DND-41 (cell line): ENCODE measurements around the gene MEIS1.

ENCODE experiments used
- ATAC-seq: fragments of 200-7000 bp; cut with Tn5 transposase; 3 replicates; pipeline ENCODE4 v1.9.1; 2021; ENCODE audit warnings: low read depth; ENCODE audit not compliant: insufficient read depth
- DNase-seq: peaks from one replicate; pipeline ENCODE4 v3.0.0-alpha.2; 2020
- H2AFZ ChIP-seq: 2 replicates; pipeline ENCODE4 v1.6.0; 2012; ENCODE audit warnings: low read depth, low read length
- H3K27ac ChIP-seq: 2 replicates; pipeline ENCODE4 v1.5.1; 2012; ENCODE audit warnings: low read length, inconsistent platforms
- H3K27me3 ChIP-seq: fragments of 200-600 bp; sonication (generic); 2 replicates; pipeline ENCODE4 v1.6.0; 2012; ENCODE audit warnings: low read length, mild to moderate bottlenecking, inconsistent platforms; ENCODE audit not compliant: insufficient read depth, poor library complexity
- H3K36me3 ChIP-seq: 2 replicates; pipeline ENCODE4 v1.5.1; 2012; ENCODE audit warnings: low read length, inconsistent platforms; ENCODE audit not compliant: insufficient read depth
- H3K4me1 ChIP-seq: 2 replicates; pipeline ENCODE4 v1.5.1; 2012; ENCODE audit warnings: mild to moderate bottlenecking, low read length; ENCODE audit not compliant: insufficient read depth
- H3K4me2 ChIP-seq: 2 replicates; pipeline ENCODE4 v1.6.0; 2012; ENCODE audit warnings: mild to moderate bottlenecking, moderate library complexity, low read length, inconsistent platforms; ENCODE audit not compliant: insufficient read depth
- H3K4me3 ChIP-seq, 2 experiments: fragments of 200-600 bp in 1 of 2; shearing (Covaris generic) in 1 of 2; 2 replicates each; pipeline ENCODE4 v1.5.1; 2012 to 2016; ENCODE audit warnings: inconsistent platforms in 2 of 2, low read length in 2 of 2, mild to moderate bottlenecking in 2 of 2, low read depth in 1 of 2, moderate library complexity in 1 of 2
- H3K79me2 ChIP-seq: 2 replicates; pipeline ENCODE4 v1.6.0; 2012; ENCODE audit warnings: low read length, inconsistent platforms; ENCODE audit not compliant: insufficient read depth
- H3K9ac ChIP-seq: 2 replicates; pipeline ENCODE4 v1.6.0; 2012; ENCODE audit warnings: low read depth, mild to moderate bottlenecking, inconsistent platforms, low read length, moderate library complexity
- H3K9me3 ChIP-seq: 2 replicates; pipeline ENCODE4 v1.5.1; 2012; ENCODE audit warnings: low read length, moderate library complexity, mild to moderate bottlenecking, inconsistent platforms; ENCODE audit not compliant: insufficient read depth, severe bottlenecking
- H4K20me1 ChIP-seq: 2 replicates; pipeline ENCODE4 v1.6.0; 2012; ENCODE audit warnings: low read length; ENCODE audit not compliant: insufficient read depth
- EZH2 ChIP-seq: IDR thresholded peaks from 3 replicates; pipeline ENCODE4 v1.6.1; 2012; ENCODE audit warnings: borderline replicate concordance, low read depth, mild to moderate bottlenecking, moderate library complexity, low read length, inconsistent platforms; ENCODE audit not compliant: severe bottlenecking
- TF ChIP-seq, protein P1 (sequence below): IDR thresholded peaks from 2 replicates; pipeline ENCODE4 v1.5.1; 2012; ENCODE audit warnings: borderline replicate concordance, low read length, moderate library complexity, mild to moderate bottlenecking; ENCODE audit not compliant: poor library complexity, severe bottlenecking; ENCODE audit errors: extremely low read depth

Gene MEIS1

DNA sequence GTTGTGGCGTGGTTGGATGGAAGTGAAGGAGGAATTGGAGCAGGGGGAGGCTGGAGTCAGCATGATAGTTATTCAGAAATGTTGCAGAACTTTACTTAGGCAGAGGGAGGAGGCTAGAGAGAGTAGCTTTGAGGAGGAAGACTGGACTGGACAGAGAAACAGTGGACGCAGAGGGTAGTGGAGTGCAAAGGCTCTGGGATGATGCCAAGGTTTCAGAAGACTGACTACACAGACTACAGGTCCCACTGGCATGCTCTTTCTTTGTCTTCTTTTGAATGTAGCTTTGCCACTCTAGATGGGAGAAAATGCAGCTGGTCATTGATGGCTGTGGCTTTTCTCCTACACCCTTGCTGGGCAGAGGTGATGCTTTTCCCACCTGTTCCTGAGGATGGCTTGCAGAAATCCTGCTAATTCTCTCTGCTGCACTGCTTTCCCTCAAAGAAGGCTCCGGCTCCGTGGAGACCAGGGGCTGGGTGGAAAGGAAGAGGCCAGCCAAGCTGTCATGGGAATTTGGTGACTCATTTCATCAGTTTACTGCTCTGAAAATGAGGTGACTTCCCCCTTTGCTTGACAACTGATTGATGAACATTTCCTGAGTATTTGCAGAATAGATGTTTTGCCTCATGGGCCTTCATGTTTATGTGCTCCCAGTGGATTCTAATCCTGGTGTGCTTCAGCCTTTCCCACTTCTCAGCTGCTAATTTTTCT lies 42.4 kb downstream of the MEIS1 start:
- no peak for DNase-seq

DNA sequence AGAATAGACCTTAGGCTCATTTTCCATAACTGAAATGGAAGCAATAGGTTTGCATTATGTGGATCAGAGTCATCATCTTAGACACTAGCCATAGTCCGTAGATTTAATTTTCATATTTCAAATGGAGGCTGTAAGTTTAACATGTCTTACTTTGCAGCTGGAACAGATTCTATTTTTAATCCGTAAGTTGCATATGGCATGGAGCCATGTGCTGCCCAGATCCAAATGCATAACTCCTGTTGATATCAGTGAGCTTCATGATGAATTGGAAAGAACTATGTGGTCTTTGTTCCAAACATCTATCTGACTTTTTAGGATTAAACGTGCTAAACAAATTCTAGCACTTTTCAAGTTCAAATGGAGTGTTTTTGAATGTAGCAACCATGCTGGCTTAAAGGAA lies 43.4 kb downstream of the MEIS1 start:
- Histone ChIP-seq H2AFZ (no peak overlapping the region), H3K27me3 (no peaks in the 10 kb centered on the region), H3K79me2 (no peaks in the 10 kb centered on the region), H3K36me3 (no peaks in the 10 kb centered on the region), H3K9me3 (no peaks in the 10 kb centered on the region), H3K9ac (no peak overlapping the region), H3K4me2 (no peak overlapping the region), H4K20me1 (no peaks in the 10 kb centered on the region), H3K27ac (no peak overlapping the region), H3K4me1 (no peaks in the 10 kb centered on the region), H3K4me3 (no peak overlapping the region)
- TF ChIP-seq, protein P1, sequence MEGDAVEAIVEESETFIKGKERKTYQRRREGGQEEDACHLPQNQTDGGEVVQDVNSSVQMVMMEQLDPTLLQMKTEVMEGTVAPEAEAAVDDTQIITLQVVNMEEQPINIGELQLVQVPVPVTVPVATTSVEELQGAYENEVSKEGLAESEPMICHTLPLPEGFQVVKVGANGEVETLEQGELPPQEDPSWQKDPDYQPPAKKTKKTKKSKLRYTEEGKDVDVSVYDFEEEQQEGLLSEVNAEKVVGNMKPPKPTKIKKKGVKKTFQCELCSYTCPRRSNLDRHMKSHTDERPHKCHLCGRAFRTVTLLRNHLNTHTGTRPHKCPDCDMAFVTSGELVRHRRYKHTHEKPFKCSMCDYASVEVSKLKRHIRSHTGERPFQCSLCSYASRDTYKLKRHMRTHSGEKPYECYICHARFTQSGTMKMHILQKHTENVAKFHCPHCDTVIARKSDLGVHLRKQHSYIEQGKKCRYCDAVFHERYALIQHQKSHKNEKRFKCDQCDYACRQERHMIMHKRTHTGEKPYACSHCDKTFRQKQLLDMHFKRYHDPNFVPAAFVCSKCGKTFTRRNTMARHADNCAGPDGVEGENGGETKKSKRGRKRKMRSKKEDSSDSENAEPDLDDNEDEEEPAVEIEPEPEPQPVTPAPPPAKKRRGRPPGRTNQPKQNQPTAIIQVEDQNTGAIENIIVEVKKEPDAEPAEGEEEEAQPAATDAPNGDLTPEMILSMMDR: no peak
- no peak for TF ChIP-seq EZH2
- DNase-seq (no peak), ATAC-seq (no peak)

More for the DNA sequence above, 42.4 kb downstream of the MEIS1 start:
- no peaks in the 10 kb centered on the region for H4K20me1 ChIP-seq
- no peak overlapping the region for H3K4me2 ChIP-seq
- H3K4me1 ChIP-seq: no peaks in the 10 kb centered on the region
- no peak overlapping the region for H3K9ac ChIP-seq
- H3K4me3 ChIP-seq: no peak overlapping the region
- H3K9me3 ChIP-seq: no peaks in the 10 kb centered on the region
- H3K27ac ChIP-seq: no peak overlapping the region
- no peak overlapping the region for H2AFZ ChIP-seq
- H3K79me2 ChIP-seq: no peaks in the 10 kb centered on the region
- ATAC-seq: no peak
- no peaks in the 10 kb centered on the region for H3K36me3 ChIP-seq
- H3K27me3 ChIP-seq: no peaks in the 10 kb centered on the region
- TF ChIP-seq EZH2: no peak
- TF ChIP-seq, protein P1: no peak

DNA sequence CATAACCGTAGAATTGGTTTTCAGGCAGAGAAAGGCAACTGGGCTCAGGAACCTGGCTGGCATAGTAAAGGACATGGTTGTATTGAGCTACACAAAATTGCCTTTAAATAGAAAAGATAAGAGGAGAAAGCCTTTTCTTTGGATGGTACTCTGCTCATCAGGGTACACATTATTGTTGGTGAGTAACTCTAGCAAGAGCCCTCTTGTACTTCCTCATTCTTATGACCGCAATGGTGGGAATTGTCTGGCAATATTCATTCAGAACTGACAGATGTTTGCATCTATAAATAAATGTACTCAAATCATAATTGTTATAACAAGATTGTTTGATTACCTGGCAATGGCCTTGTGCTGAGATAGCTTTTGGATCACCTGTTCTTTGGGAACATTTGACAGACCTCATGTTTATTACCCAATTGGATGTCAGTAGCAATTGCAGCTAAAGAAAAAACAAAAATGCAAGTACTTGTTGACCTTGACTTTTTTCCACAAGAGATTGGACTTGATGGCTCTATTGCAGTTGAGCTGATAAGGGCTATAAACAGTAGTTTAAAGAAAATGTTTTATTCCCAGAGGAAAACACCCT lies 43.9 kb downstream of the MEIS1 start:
- Histone ChIP-seq H3K4me1 (no peaks in the 10 kb centered on the region), H3K36me3 (no peaks in the 10 kb centered on the region), H3K4me3 (no peak overlapping the region), H3K4me2 (no peak overlapping the region), H3K27me3 (no peaks in the 10 kb centered on the region), H3K79me2 (no peaks in the 10 kb centered on the region), H3K9me3 (no peaks in the 10 kb centered on the region), H2AFZ (no peak overlapping the region), H4K20me1 (no peaks in the 10 kb centered on the region), H3K27ac (no peak overlapping the region), H3K9ac (no peak overlapping the region)
- TF ChIP-seq, protein P1: no peak
- TF ChIP-seq EZH2: no peak
- DNase-seq (no peak), ATAC-seq (no peak)
